GM12873 (cell line): ENCODE results near the gene FKBP4.
A peak's percentile ranks its signal among the peaks of the same experiment; 100 is the strongest.

Experiments used
- TF ChIP-seq, protein P1 (sequence below): IDR thresholded peaks from 2 replicates; pipeline ENCODE4 v1.5.1; 2012; ENCODE audit warnings: low read depth, mild to moderate bottlenecking, moderate library complexity, low read length, control low read depth; ENCODE audit not compliant: insufficient read depth; ENCODE audit errors: missing control alignments

FKBP4 gene

DNA sequence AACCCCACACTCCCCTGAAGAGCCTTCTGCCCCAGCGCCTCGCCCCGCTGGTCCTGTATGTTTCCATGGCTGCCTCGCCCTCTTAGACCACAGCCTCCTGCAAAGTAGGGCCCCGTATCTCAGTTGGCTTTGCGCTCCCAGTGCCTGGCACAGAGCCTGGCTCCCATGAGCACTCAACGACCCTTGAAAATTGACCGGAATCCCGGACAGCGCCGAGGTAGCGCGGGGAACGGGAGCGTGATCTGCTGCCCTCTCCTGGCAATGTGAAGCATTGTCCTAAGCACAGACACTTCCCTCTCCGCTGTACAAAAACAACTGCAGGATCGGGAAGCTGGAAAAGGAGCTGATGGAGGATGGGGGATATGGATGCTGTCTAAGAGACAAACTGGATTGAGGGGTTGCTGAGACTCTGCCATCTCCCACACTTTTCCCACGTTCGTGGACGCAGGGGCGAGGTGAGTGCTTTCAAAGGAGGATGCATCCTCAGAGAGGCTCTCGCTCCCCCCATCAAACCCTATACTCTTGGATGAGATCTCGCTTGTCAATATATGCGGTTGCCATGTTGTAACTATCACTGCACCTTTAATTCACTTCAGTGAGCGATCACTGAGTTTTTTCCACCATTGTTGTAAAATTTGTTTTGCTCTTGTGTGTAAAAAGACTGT, 10.7 kb upstream of the FKBP4 start:
- TF ChIP-seq, protein P1, sequence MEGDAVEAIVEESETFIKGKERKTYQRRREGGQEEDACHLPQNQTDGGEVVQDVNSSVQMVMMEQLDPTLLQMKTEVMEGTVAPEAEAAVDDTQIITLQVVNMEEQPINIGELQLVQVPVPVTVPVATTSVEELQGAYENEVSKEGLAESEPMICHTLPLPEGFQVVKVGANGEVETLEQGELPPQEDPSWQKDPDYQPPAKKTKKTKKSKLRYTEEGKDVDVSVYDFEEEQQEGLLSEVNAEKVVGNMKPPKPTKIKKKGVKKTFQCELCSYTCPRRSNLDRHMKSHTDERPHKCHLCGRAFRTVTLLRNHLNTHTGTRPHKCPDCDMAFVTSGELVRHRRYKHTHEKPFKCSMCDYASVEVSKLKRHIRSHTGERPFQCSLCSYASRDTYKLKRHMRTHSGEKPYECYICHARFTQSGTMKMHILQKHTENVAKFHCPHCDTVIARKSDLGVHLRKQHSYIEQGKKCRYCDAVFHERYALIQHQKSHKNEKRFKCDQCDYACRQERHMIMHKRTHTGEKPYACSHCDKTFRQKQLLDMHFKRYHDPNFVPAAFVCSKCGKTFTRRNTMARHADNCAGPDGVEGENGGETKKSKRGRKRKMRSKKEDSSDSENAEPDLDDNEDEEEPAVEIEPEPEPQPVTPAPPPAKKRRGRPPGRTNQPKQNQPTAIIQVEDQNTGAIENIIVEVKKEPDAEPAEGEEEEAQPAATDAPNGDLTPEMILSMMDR: peak; percentile 97

DNA sequence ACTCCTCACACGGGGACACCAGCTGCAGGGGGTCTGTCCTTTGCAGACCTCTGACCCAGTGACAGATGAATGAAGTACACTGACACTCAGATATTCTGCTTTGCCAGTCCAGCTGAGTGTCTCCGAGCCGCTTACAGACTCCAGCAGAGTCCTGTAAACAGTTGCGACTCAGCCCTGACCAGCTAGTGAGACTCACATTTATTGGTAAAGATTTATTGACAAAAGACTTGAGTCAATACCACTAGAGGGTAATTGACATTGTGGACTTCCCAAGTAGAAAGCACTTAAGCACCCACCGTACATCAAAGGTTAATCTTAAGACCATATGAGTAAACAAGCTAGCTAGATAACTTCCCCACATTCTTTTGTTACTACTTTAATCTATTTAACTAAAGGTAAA, 9.8 kb upstream of the FKBP4 start:
- TF ChIP-seq, protein P1: no peak

GRCh38 chr12:2791089-2791488, 3.7 kb upstream of the FKBP4 start:
- TF ChIP-seq, protein P1: no peak

- TF ChIP-seq, protein P1: no peak
Measured at GRCh38 chr12:2792671-2793500, 1.9 kb upstream of the FKBP4 start.

GRCh38 chr12:2793561-2793960, 1.2 kb upstream of the FKBP4 start:
- TF ChIP-seq, protein P1: no peak

GRCh38 chr12:2794191-2794735, 507 bp upstream of the FKBP4 start:
- TF ChIP-seq, protein P1: no peak
